GM18505 (cell line): ENCODE results near the gene INPP5D.

Experiments
- ATAC-seq: cut with Tn5 transposase; IDR thresholded peaks from one replicate; pipeline ENCODE4 v1.9.1; 2021; ENCODE audit not compliant: unreplicated experiment
- POLR2A ChIP-seq: IDR thresholded peaks from 4 replicates; pipeline ENCODE4 v1.6.1; 2011; ENCODE audit warnings: borderline replicate concordance; ENCODE audit not compliant: insufficient read depth, insufficient read length; ENCODE audit errors: extremely low read depth

The INPP5D gene

GRCh38 chr2:233201258-233202013 lies 141.3 kb downstream of the INPP5D start:
- no peak for TF ChIP-seq POLR2A
- ATAC-seq: no peak

DNA sequence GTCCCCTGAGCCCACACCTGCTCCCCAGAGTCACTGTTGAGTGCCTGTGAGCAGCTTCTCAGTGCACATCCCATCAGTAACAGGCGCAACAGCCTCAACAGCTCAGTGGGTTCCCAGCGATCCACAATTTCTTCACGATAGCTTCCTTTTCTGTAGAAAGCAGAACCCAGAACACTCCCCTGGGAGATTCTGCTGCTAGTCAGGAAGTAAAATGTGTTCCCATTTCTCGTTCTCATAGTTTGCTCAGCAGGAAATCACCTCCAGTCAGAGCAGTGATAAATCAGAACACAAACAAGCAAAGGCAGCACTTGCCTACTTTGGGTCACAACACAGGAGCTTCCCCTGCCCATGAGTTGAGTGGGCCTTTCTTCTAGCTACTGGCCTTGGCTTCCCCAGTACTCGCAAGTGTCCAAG lies 142.4 kb downstream of the INPP5D start:
- no peak for TF ChIP-seq POLR2A
- no peak for ATAC-seq

DNA sequence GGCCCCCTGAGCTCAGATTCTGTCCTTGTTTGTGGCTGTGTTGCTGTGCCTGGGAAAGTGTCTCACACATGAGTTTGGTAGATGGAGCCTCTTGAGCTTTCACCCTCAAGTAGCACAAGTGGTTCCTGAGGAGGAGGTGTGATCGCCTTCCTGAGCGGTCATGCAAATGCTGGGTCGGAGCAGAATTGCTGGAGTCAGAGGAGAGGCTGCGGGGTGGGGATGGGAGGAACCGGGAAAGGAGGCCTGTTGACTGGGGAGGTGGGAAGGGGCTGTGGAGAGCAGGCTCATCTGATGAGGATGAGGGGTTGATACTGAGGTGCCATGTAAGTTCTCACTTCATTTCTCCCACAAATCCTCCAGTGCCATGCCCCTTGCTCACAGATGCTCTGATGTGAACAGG lies 142.9 kb downstream of the INPP5D start:
- ATAC-seq: no peak
- no peak for TF ChIP-seq POLR2A

DNA sequence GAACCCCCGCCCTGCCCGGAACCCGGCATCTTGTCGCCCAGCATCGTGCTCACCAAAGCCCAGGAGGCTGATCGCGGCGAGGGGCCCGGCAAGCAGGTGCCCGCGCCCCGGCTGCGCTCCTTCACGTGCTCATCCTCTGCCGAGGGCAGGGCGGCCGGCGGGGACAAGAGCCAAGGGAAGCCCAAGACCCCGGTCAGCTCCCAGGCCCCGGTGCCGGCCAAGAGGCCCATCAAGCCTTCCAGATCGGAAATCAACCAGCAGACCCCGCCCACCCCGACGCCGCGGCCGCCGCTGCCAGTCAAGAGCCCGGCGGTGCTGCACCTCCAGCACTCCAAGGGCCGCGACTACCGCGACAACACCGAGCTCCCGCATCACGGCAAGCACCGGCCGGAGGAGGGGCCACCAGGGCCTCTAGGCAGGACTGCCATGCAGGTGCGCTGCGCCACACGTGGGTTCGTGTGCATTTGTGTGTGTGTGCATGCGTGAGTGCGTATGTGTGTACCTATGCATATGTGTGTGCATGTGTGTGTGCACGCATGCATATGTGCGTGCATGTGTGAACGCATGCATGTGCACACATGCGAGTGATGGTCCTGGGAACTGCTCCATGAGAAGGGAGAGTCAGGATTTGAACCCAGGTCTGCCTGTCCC lies 144.3 kb downstream of the INPP5D start:
- ATAC-seq: no peak

DNA sequence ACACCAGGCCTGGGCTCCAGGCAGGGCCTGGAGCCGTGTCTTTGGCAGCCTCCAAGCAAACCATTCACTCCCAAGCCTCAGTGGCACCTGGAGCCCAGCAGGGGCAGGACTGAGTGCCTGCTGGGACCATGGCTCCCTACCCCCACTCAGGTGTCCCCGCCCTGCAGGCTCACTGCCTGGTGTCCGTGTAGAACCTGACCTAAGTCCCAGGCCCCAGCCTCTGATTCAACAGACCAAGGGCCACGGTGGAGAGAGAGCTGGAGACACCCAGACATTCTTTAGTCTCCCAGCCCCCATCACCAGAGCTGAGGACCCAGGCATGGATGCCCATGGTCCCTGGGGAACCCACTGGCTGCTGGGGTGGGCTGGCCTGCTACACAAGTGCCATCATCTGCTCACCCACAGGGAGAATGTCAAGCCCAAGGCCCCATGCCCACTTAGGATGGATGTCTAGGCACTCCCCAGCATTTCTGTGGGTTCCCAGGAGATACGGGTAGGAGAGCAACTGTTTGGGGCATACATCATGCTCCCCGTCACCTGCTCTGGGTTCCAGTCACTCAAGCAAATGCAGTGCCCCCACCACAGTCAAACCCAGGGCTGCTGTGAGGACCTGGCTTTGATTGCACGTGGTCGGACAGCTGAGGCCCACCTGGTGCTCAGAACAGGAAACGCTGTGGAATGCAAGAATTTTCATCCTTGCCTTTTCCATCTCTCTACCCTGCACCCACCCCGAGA lies 148.4 kb downstream of the INPP5D start:
- peak; percentile 25 for TF ChIP-seq POLR2A
- no peak for ATAC-seq

More for the DNA sequence above, 144.3 kb downstream of the INPP5D start:
- TF ChIP-seq POLR2A: no peak

DNA sequence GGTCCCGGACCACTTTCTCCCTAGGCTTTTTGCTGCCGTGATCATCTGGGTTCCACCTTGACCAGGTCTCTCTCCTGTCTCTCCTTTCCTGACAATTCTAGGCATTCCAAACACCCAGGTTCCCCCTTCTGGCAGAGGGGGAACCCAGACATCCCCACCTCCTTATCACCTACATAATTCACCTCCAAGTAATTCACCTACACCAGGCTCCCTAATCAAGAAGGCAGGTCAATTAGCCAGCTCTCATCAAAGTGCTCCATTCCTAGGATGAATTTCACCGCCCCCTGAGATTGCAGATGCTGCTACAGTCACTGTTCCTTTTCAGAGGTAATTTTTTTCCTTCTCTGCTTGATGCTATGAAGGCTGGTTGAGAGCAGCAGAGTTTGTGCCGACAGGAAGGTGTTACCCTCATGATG lies 149.0 kb downstream of the INPP5D start:
- no peak for TF ChIP-seq POLR2A
- no peak for ATAC-seq

DNA sequence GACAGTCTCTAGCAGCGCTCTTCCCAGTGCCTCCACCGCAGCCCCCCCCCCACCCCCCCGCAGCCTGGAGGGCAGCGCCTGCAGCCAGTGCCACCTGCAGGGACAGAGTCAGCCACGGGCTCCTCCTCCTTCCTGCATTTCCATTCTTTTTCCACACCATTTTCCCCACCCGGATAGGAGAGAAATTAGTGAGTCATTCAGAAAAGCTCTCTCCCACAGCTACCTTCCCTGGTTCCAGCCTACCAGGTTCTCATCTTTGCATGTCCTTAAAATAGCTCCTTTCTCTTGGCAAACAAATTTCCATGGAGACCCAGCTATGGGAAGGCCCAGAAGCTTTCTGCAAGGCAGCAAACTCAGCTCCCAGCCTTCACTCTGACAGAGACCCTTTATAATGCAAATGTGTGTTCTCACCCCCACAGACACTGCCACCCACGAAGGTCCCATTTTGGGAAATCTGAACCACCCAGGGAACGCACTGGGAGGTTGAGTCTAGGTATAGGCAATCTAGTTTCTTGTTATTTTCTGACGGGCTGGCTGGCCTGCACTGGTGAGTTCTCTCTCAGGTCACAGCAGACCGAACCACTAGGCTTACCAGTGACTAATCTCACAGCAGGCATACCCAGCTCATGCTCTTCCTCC lies 149.5 kb downstream of the INPP5D start:
- no peak for ATAC-seq
- TF ChIP-seq POLR2A: no peak

GRCh38 chr2:233210281-233210680 lies 150.1 kb downstream of the INPP5D start:
- ATAC-seq: no peak
- TF ChIP-seq POLR2A: no peak

GRCh38 chr2:233210843-233211547 lies 150.9 kb downstream of the INPP5D start:
- TF ChIP-seq POLR2A: no peak
- ATAC-seq: no peak

DNA sequence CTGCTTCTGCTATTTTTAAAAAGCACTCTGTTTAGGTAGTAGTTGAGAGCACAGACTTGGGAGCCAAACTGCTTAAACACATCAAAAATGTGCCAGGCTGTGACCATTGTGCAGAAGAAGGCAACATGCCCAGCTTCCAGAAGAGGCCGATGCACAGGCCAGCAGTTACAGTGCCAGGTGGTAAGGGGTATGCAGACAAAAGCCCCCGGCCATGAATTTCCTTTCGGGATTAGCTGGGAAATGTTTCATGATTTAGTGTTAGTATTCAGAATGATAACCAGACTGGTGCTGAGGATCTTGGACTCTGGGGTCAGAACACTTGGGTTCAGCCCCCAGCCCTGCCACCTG lies 151.4 kb downstream of the INPP5D start:
- no peak for ATAC-seq

DNA sequence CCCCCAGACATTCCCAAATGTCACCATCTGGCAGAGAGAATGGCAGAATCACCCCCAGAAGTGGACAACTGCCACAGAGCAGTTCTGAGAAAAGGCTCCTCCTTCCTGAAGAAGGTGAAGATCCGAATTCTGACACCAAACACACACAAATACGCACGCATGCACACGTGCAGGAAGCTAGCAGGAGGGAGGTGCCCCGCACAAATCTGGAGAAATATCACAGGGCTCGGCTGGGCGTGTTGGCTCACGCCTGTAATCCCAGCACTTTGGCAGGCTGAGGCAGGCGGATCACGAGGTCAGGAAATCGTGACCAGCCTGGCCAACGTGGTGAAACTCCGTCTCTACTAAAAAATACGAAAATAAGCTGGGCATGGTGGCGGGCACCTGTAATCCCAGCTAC lies 152.9 kb downstream of the INPP5D start:
- ATAC-seq: no peak
- TF ChIP-seq POLR2A: no peak

More for the DNA sequence above, 151.4 kb downstream of the INPP5D start:
- TF ChIP-seq POLR2A: no peak

- TF ChIP-seq POLR2A: no peak
- ATAC-seq: no peak
Observed at GRCh38 chr2:233213975-233214374, 153.8 kb downstream of the INPP5D start.
